Kidney epithelial cell (primary cell): ENCODE results near the gene RRAS. TPM values are rescaled to one million over a fixed set of nuclear protein-coding genes. Genes with fewer than 3 reads are reported as not detected.

Source experiments
- DNase-seq: peaks from one replicate; pipeline ENCODE4 v3.0.0-alpha.2; 2010; ENCODE audit warnings: low read depth
- H3K27me3 ChIP-seq: 2 replicates; pipeline ENCODE4 v1.6.0; 2011; ENCODE audit warnings: low read length; ENCODE audit not compliant: control insufficient read depth, insufficient read depth
- H3K36me3 ChIP-seq: 2 replicates; pipeline ENCODE4 v1.5.1; 2011; ENCODE audit warnings: low read length; ENCODE audit not compliant: control insufficient read depth, insufficient read depth
- H3K4me3 ChIP-seq: 2 replicates; pipeline ENCODE4 v1.5.1; 2011; ENCODE audit warnings: low read depth, mild to moderate bottlenecking, control low read depth, low read length
- total RNA-seq: library from RNA; depleted of rRNA; stranded (reverse); fragments of >200 nt; gene quantifications from 2 replicates; pipeline ENCODE4 v1.2.3, GENCODE V29; 2015
- TF ChIP-seq, protein P1 (sequence below): IDR thresholded peaks from 2 replicates; pipeline ENCODE4 v1.5.1; 2011; ENCODE audit warnings: mild to moderate bottlenecking, moderate library complexity, low read length, control low read depth, inconsistent platforms; ENCODE audit not compliant: insufficient read depth, poor library complexity, severe bottlenecking

RRAS gene
- total RNA-seq, 1 donor from 2014 or later, result 32.8 TPM

GRCh38 chr19:49593233-49594113, 46.5 kb downstream of the RRAS start:
- H3K27me3 ChIP-seq, result no peaks in the 10 kb centered on the region
- H3K4me3 ChIP-seq, result peak overlapping the region; percentile 52
- TF ChIP-seq, protein P1, sequence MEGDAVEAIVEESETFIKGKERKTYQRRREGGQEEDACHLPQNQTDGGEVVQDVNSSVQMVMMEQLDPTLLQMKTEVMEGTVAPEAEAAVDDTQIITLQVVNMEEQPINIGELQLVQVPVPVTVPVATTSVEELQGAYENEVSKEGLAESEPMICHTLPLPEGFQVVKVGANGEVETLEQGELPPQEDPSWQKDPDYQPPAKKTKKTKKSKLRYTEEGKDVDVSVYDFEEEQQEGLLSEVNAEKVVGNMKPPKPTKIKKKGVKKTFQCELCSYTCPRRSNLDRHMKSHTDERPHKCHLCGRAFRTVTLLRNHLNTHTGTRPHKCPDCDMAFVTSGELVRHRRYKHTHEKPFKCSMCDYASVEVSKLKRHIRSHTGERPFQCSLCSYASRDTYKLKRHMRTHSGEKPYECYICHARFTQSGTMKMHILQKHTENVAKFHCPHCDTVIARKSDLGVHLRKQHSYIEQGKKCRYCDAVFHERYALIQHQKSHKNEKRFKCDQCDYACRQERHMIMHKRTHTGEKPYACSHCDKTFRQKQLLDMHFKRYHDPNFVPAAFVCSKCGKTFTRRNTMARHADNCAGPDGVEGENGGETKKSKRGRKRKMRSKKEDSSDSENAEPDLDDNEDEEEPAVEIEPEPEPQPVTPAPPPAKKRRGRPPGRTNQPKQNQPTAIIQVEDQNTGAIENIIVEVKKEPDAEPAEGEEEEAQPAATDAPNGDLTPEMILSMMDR, result no peak
- peaks cover 3% of the 10 kb centered on the region for H3K36me3 ChIP-seq
- peak; percentile 61 for DNase-seq

DNA sequence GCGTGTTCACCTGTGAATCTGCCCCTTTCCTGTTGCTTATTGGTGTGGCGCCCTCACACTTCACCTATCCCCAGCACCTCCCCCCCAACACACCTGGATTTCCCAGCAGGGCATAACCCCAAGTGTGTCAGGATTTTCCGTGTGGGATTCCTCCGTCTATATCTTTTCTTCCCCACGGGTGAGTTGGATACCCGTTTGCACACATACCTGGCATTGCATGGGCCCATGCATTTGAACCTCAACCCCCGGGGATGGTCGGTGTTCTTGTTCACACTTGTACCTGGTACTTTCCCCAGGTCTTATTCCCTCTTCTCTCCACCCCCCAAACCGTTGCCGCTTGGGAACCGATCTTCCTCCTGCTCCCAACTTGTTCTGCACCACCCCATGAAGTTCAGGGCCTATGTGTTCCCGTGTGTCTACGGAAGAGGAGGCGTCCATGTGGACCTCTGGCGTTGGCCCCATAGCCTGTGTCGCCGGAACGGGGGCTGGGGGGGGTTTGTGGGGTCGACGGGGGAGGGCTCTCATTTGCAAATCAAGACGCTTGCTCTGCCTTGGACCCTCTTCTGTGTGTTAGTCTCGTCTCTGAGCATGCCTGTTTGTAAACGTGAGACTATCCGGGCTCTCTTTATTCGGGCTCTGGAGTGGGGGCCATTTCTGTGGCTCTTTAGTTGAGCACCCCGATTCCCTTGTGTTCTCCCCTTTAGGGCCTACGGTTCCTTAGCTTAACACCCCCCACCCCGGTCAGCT, 47.3 kb downstream of the RRAS start:
- Histone ChIP-seq H3K27me3 (no peaks in the 10 kb centered on the region), H3K36me3 (peaks cover 3% of the 10 kb centered on the region), H3K4me3 (peak overlapping the region; percentile 52)
- no peak for DNase-seq
- TF ChIP-seq, protein P1, result no peak

DNA sequence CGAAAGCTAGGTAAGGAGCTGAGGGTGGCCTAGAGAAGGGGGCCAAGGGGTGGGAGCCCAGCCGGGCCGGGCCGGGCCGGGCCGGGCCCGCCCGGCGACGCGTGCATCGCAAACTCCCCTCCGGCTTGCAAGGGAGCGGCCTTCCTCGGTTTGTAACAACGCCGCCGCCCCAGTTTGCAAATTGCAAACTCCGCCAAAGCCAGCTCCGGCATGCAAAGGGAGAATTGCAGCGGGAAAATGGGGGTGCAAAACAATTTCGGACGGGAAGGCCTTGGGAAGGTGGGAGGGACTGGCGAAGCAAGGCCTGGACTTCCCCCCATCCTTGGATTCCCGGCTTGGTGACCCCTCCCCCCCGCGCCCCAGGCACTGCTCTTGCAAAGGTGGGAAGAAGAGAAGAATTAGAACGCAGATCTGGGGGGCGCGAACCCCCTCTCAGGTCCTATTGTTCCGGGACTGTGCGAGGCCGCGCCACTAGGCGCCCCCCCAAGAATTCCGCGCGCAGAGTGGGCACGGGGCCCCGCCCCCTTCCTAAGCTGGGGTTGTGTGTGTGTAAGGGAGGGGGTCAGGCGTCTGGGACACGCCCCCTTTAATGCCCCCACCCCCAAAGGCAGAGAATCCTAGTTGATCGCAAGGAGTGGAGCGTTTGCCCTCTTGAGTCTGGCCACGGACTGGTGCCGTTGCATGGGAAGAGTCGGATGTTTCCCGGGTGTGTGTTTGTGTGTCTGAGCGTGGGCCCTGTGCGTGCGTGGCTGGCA, 48.0 kb downstream of the RRAS start:
- Histone ChIP-seq H3K36me3 (peaks cover 3% of the 10 kb centered on the region), H3K4me3 (peak overlapping the region; percentile 52), H3K27me3 (no peaks in the 10 kb centered on the region)
- TF ChIP-seq, protein P1, result no peak
- DNase-seq, result no peak

GRCh38 chr19:49590971-49591730, 48.8 kb downstream of the RRAS start, which contains the start of gene PRR12:
PRR12 (plus strand) TSS chr19:49591182; CDS start chr19:49591655, 473 bp downstream.
- TF ChIP-seq, protein P1, result no peak
- no peak for DNase-seq
- peak within 1 kb of the TSS; percentile 52 for H3K4me3 ChIP-seq

More at GRCh38 chr19:49590971-49591730, 48.8 kb downstream of the RRAS start, which contains the start of gene PRR12:
- no peaks in the 10 kb centered on the region for H3K27me3 ChIP-seq
- peaks cover 3% of the 10 kb centered on the region for H3K36me3 ChIP-seq
